ENCODE measurements around the gene CXCL13. TPM values are rescaled to one million over a fixed set of nuclear protein-coding genes. Genes with fewer than 3 reads are reported as not detected.

CXCL13 gene
- total RNA-seq, 2 experiments from 2014 or later = not detected

GRCh38 chr4:77582711-77583110, 22.9 kb upstream of the CXCL13 start:
- no peak for DNase-seq
- Mint-ChIP-seq H3K4me1 (ENCODE audit: low read depth) (peaks cover 22% of the 10 kb centered on the region), H3K4me3 (no peak overlapping the region), H3K27me3 (ENCODE audit: low read depth) (no peaks in the 10 kb centered on the region), H3K9me3 (ENCODE audit: insufficient read depth) (no peaks in the 10 kb centered on the region), H3K27ac (no peak overlapping the region), H3K36me3 (ENCODE audit: low read depth) (no peaks in the 10 kb centered on the region)
- POLR2A ChIA-PET = no interaction called here
- CTCF ChIA-PET = interaction anchor here (0.7 to 1.2 kb wide), 2 partner anchors 8 to 19 kb away, joined by 3 to 4 read pairs; no protein-coding TSS in a partner anchor
- no peak for ATAC-seq

DNA sequence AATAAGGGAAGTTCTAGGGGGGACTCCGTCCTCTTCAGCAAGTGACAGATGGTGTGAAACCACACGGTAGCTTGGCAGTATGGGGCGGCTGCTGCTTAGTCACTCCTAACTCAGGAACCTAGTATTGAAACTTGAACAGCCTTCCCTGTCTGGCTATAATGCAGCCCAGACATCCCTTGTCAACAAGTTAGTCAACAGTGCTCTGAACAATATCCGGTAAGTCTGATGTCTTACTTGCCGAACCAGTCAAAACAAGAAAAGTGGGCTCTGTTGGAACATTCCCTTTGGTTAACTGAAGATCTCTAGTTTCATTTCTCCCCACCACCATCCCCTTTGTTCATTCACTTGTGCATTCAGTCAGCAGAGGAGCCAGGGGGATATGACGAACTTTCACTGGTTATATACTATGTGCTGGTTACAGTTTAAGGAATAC, 18.7 kb upstream of the CXCL13 start:
- Mint-ChIP-seq H3K27me3 (ENCODE audit: low read depth) (no peaks in the 10 kb centered on the region), H3K27ac (no peak overlapping the region), H3K36me3 (ENCODE audit: low read depth) (no peaks in the 10 kb centered on the region), H3K4me1 (ENCODE audit: low read depth) (peaks cover 30% of the 10 kb centered on the region), H3K4me3 (peak overlapping the region; percentile 1), H3K9me3 (ENCODE audit: insufficient read depth) (no peaks in the 10 kb centered on the region)
- ChIA-PET POLR2A (interaction anchor here (0.6 kb wide), 1 partner anchor 275 kb away, joined by 4 read pairs; no protein-coding TSS in a partner anchor), CTCF (interaction anchor here (0.9 to 4.6 kb wide), 9 partner anchors 8 to 122 kb away, joined by 3 to 25 read pairs (median 4); no protein-coding TSS in a partner anchor)
- peak; percentile 69 for DNase-seq
- peak; percentile 97 for ATAC-seq

GRCh38 chr4:77590482-77590881, 15.1 kb upstream of the CXCL13 start:
- no peaks in the 10 kb centered on the region for H3K27me3 Mint-ChIP-seq (ENCODE audit: low read depth)
- ChIA-PET CTCF (interaction anchor here (1.0 kb wide), 1 partner anchor 11 kb away, joined by 3 read pairs; no protein-coding TSS in a partner anchor), POLR2A (no interaction called here)
- H3K36me3 Mint-ChIP-seq (ENCODE audit: low read depth) = no peaks in the 10 kb centered on the region
- DNase-seq (no peak), ATAC-seq (no peak)
- no peak overlapping the region for H3K27ac Mint-ChIP-seq
- H3K9me3 Mint-ChIP-seq (ENCODE audit: insufficient read depth) = no peaks in the 10 kb centered on the region
- H3K4me3 Mint-ChIP-seq = no peak overlapping the region
- H3K4me1 Mint-ChIP-seq (ENCODE audit: low read depth) = peaks cover 52% of the 10 kb centered on the region

DNA sequence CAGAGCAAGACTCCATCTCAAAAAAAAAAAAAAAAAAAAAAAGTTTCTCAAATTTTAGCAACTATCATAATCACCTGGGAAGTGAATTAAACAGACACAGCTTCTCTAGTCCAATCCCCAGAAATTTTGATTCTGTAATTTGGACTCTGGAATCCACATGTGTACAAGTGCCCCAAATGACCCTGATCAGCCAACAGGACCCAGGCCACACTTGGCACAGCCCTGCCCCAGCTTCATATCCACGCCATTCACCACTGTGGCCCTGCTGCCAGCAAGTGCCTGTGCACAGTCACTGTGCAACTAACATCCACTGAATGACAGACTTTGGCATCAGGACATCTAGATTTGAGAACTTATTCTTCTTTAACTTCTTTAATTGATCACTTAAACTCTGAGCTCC, 14.1 kb upstream of the CXCL13 start:
- DNase-seq (no peak), ATAC-seq (no peak)
- H3K27ac Mint-ChIP-seq = no peak overlapping the region
- CTCF ChIA-PET = interaction anchor here (1.0 to 2.2 kb wide), 4 partner anchors 10 to 233 kb away, joined by 3 to 14 read pairs (median 6); no protein-coding TSS in a partner anchor
- peaks cover 51% of the 10 kb centered on the region for H3K4me1 Mint-ChIP-seq (ENCODE audit: low read depth)
- H3K4me3 Mint-ChIP-seq = no peak overlapping the region
- H3K36me3 Mint-ChIP-seq (ENCODE audit: low read depth) = no peaks in the 10 kb centered on the region
- H3K9me3 Mint-ChIP-seq (ENCODE audit: insufficient read depth) = no peaks in the 10 kb centered on the region
- no peaks in the 10 kb centered on the region for H3K27me3 Mint-ChIP-seq (ENCODE audit: low read depth)
- POLR2A ChIA-PET = no interaction called here

- Mint-ChIP-seq H3K27me3 (ENCODE audit: low read depth) (peaks cover 2% of the 10 kb centered on the region), H3K4me3 (no peak overlapping the region), H3K36me3 (ENCODE audit: low read depth) (no peaks in the 10 kb centered on the region), H3K4me1 (ENCODE audit: low read depth) (peaks cover 37% of the 10 kb centered on the region), H3K27ac (no peak overlapping the region), H3K9me3 (ENCODE audit: insufficient read depth) (no peaks in the 10 kb centered on the region)
- DNase-seq (no peak), ATAC-seq (no peak)
- ChIA-PET CTCF (interaction anchor here (1.0 to 2.2 kb wide), 7 partner anchors 8 to 235 kb away, joined by 3 to 14 read pairs (median 4); no protein-coding TSS in a partner anchor), POLR2A (no interaction called here)
Measured at GRCh38 chr4:77593101-77593500, 12.5 kb upstream of the CXCL13 start.

DNA sequence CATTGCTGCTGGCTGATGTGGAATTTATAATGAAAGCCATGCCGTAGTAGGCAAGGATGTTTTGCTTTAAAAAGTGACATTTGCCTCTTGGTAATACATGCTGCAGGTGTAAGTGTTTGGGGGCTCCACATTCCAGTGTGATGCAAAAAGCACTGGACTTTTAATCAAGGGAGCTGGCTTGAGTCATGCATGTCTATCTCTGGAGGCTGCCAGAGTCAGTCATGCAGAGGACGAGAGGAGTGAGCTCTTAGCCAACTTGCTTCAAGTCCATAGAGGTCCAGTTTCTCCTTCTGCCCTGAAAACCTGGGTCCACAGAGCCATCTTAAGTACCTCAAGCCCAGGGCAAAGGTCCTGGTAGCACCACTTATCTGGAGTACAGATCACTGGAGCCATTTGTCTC, 11.6 kb upstream of the CXCL13 start:
- CTCF ChIA-PET = interaction anchor here (1.0 to 3.0 kb wide), 4 partner anchors 16 to 152 kb away, joined by 3 to 8 read pairs (median 4); no protein-coding TSS in a partner anchor
- POLR2A ChIA-PET = interaction anchor here (0.6 kb wide), 1 partner anchor 226 kb away, joined by 3 read pairs; no protein-coding TSS in a partner anchor
- H3K36me3 Mint-ChIP-seq (ENCODE audit: low read depth) = no peaks in the 10 kb centered on the region
- H3K4me1 Mint-ChIP-seq (ENCODE audit: low read depth) = peaks cover 30% of the 10 kb centered on the region
- no peak overlapping the region for H3K4me3 Mint-ChIP-seq
- no peak overlapping the region for H3K27ac Mint-ChIP-seq
- no peaks in the 10 kb centered on the region for H3K9me3 Mint-ChIP-seq (ENCODE audit: insufficient read depth)
- DNase-seq (no peak), ATAC-seq (no peak)
- peaks cover 2% of the 10 kb centered on the region for H3K27me3 Mint-ChIP-seq (ENCODE audit: low read depth)

DNA sequence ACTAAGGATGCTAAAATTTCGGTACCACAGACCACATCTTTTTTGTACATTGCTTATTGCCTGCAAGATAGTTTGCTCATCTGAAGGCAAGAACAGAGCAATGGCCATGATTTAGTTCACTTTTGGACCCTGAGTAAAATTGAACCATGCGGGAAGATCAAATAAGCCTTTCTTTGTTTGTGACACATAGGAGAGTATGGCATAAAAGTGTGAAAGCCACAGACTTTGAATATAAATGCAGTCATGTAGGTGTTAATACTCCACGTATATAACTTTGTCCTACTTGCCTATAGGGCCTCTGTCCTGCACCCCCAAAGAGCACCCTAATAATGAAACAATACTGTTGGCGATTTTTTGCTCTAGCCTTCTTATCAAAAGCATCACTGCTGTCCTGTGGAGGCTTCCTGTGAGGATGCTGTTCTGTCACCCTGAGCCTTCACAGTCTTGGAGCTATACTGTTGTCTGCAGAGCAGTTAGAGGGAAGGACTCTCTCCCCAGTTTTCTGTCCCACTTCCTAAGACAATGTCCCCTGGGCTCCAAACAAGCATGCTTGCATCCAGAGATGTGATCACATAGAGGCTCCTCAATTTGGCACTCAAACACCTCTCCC, 10.2 kb upstream of the CXCL13 start:
- ATAC-seq = peak; percentile 43
- peaks cover 28% of the 10 kb centered on the region for H3K4me1 Mint-ChIP-seq (ENCODE audit: low read depth)

GRCh38 chr4:77599378-77599777, 6.2 kb upstream of the CXCL13 start:
- Mint-ChIP-seq H3K4me1 (ENCODE audit: low read depth) (peaks cover 9% of the 10 kb centered on the region), H3K36me3 (ENCODE audit: low read depth) (no peaks in the 10 kb centered on the region), H3K27ac (no peak overlapping the region), H3K4me3 (no peak overlapping the region), H3K27me3 (ENCODE audit: low read depth) (peaks cover 18% of the 10 kb centered on the region), H3K9me3 (ENCODE audit: insufficient read depth) (no peaks in the 10 kb centered on the region)
- CTCF ChIA-PET = interaction anchor here (0.9 to 8.0 kb wide), 9 partner anchors 8 to 232 kb away, joined by 3 to 122 read pairs (median 5); no protein-coding TSS in a partner anchor
- POLR2A ChIA-PET = no interaction called here
- ATAC-seq (no peak), DNase-seq (no peak)

More for the DNA sequence above, 10.2 kb upstream of the CXCL13 start:
- peaks cover 5% of the 10 kb centered on the region for H3K27me3 Mint-ChIP-seq (ENCODE audit: low read depth)
- CTCF ChIA-PET = interaction anchor here (1.0 to 3.0 kb wide), 3 partner anchors 8 to 130 kb away, joined by 3 to 8 read pairs (median 4); no protein-coding TSS in a partner anchor
- POLR2A ChIA-PET = no interaction called here
- no peaks in the 10 kb centered on the region for H3K9me3 Mint-ChIP-seq (ENCODE audit: insufficient read depth)
- H3K27ac Mint-ChIP-seq = no peak overlapping the region
- H3K36me3 Mint-ChIP-seq (ENCODE audit: low read depth) = no peaks in the 10 kb centered on the region
- H3K4me3 Mint-ChIP-seq = no peak overlapping the region
- no peak for DNase-seq

DNA sequence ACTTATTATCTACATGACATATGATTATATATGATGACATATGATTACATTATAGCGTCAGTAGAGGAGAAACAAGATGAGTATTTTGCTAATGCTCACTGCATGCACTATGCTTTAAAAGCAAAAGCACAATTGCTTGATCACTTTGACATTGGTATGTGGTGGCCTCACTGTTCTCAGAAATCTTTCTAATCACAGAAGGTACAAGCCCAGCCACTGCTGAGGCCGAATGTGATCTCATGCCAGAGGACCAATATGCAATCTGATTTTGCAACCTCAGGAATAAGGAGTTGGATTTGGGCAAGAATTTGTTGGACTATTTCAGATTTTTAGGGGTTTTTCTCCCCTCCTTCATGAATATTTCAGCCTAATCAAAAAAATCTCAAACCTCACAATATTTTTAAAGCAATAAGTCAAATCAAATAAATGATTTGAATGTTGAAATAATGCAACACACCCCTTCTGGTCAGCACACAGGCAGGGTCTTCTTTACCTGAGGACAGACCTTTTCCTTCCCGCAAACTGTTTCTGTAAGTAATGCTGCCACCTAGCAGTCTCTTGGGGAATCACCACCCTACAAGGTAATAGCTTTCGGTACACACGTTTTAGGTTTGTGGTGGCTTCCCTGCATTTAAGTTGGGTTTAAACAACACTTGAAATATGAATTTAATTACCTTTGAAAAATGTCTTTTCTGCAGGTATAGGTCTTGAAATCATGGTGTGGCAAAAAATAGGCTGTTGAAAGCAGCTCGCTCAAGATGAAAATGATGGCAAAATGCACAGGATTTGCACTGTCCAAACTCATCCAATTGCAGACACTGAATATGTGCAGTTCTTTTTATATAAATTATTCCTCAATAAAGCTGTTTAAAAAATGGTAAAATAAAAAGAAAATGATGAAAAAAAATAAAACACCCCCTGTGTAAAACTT, 4.8 kb upstream of the CXCL13 start:
- DNase-seq (peak; percentile 53), ATAC-seq (peak; percentile 53)
- ChIA-PET CTCF (interaction anchor here (0.5 to 8.0 kb wide), 48 partner anchors 8 to 1204 kb away, joined by 3 to 122 read pairs (median 4); no protein-coding TSS in a partner anchor), POLR2A (interaction anchor here (1.0 kb wide), 1 partner anchor 132 kb away, joined by 4 read pairs; no protein-coding TSS in a partner anchor)
- no peaks in the 10 kb centered on the region for H3K36me3 Mint-ChIP-seq (ENCODE audit: low read depth)
- H3K9me3 Mint-ChIP-seq (ENCODE audit: insufficient read depth) = no peaks in the 10 kb centered on the region
- H3K27me3 Mint-ChIP-seq (ENCODE audit: low read depth) = peaks cover 24% of the 10 kb centered on the region
- H3K27ac Mint-ChIP-seq = no peak overlapping the region
- peaks cover 1% of the 10 kb centered on the region for H3K4me1 Mint-ChIP-seq (ENCODE audit: low read depth)
- no peak overlapping the region for H3K4me3 Mint-ChIP-seq

DNA sequence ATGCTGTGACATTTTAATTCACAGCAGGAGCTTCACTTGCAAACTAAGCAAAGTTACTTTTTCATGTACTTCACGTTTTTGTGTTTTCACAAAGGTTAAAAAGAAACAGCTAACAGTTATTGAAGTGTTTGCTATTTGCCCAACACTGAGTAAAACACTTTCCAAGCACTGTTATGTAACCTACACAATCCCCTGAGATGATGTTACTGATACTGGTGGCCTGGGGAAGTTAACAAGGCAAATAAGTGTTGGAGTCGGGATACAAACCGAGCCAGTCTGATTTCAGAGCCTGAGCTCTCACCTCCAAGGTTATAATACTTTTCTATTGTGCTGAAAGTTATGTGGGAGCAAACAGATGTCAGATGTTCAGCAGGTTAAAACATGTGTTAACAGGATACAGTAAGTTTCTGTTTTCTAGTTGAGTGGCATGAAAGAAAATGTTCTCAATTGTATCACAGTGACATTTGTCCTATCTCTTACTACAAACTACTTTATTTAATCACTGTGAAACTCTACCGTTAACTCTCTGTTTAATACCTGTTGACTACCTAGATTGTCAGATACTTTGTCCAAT, 3.9 kb upstream of the CXCL13 start:
- Mint-ChIP-seq H3K9me3 (ENCODE audit: insufficient read depth) (no peaks in the 10 kb centered on the region), H3K27me3 (ENCODE audit: low read depth) (peaks cover 24% of the 10 kb centered on the region), H3K36me3 (ENCODE audit: low read depth) (no peaks in the 10 kb centered on the region), H3K4me1 (ENCODE audit: low read depth) (no peaks in the 10 kb centered on the region), H3K27ac (no peak overlapping the region), H3K4me3 (no peak overlapping the region)
- ChIA-PET POLR2A (no interaction called here), CTCF (interaction anchor here (0.7 to 8.0 kb wide), 38 partner anchors 8 to 284 kb away, joined by 3 to 122 read pairs (median 5); no protein-coding TSS in a partner anchor)
- ATAC-seq = no peak
- no peak for DNase-seq

DNA sequence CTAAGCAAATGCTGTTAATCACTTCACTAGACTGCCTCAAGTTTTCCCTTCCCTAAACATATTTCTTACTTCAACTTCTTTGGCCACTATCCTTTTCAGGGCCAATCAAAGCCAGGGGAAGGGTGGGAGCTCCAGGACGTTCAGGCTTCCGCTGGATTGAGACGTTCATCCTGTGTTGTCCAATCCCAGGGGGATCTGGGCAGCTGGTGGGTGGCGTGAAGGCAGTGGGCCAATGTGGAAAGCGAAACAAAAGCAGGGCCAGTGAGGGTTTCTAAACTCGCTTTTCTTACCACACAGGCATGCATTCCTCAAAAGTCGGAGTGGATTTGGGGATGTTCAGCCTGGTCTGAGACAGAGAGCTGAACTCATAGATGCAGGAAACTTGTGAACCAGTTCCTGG, 7.6 kb downstream of the CXCL13 start:
- Mint-ChIP-seq H3K36me3 (ENCODE audit: low read depth) (no peaks in the 10 kb centered on the region), H3K4me1 (ENCODE audit: low read depth) (peaks cover under 1% of the 10 kb centered on the region), H3K27me3 (ENCODE audit: low read depth) (peaks cover 15% of the 10 kb centered on the region), H3K4me3 (no peak overlapping the region), H3K9me3 (ENCODE audit: insufficient read depth) (no peaks in the 10 kb centered on the region), H3K27ac (no peak overlapping the region)
- DNase-seq = no peak
- CTCF ChIA-PET = interaction anchor here (2.2 kb wide), 1 partner anchor 12 kb away, joined by 6 read pairs; no protein-coding TSS in a partner anchor
- ATAC-seq = no peak
- POLR2A ChIA-PET = no interaction called here

Data from activated CD8-positive, alpha-beta T cell treated with anti-CD3 and anti-CD28 coated beads, Interleukin-2, amount 10 ng/mL, durations not matched to agents 7 days and 5 days (primary cell).